CD4-positive, alpha-beta T cell treated with Interleukin-6 for 4 hours (primary cell): ENCODE measurements around the gene DISC1.
"Not testable (repeated sequence)": the region's sequence is repeated elsewhere in the genome, so short reads cannot be mapped to it uniquely, and the experiment has no call there.

Experiments used
- DNase-seq: peaks from one replicate; pipeline ENCODE4 v3.0.0-alpha.2; 2020; ENCODE audit warnings: mixed read lengths

The DISC1 gene

DNA sequence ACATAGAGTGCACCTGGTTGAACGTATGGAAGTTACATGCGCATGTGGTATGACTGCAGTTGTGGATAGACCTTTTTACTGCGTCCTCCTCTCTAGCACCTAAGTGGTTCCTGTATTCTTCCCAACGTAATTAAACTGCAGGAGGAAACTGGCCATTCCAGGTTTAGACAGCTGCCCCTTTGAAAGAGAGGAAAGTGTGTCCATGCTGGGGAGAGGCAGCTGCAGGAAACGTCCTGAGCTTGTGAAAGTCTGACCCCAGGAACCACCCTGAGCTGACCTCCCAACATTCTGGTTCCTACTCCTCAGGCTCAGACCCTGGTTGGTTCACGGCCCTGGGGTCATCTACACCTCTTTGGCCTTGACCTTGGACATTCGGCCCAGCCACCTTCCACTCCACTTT lies 309.3 kb downstream of the DISC1 start:
- no peak for DNase-seq

DNA sequence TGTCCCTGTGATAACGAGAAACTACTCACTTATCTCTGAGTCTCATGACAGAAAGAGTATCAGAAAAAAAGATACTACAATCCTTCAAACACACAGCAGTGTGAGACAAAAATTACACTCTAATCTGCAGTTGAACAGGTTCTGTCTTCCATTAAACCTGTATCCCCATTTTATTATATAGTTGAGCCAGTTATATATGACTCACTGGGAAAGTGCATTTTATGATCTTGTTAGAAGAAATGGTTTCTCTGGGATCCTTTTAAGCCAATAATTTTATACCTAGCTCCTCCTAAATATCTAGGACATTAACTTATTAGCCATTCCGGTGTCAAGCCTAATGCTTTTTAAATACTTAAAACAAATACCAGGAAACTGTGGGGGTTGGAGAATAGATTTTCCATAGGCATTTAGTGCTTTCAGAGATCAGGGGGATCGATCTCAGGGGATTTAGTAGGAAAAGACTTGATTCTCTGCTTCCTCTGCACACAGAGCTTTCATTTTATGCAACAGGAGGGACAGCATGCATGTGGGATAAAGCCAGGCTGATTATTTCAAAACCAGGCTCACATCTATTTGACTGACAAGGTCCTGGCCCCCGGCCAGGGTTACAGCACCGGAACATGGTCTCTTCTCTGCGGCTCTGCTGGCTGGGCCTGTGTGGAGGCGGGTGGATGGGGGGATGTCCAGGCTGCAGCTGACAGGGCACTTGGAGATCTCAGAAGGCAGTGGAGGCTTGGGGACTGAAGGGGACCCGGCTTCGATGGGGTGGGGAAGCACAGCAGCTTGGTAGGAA lies 310.6 kb downstream of the DISC1 start:
- no peak for DNase-seq

DNA sequence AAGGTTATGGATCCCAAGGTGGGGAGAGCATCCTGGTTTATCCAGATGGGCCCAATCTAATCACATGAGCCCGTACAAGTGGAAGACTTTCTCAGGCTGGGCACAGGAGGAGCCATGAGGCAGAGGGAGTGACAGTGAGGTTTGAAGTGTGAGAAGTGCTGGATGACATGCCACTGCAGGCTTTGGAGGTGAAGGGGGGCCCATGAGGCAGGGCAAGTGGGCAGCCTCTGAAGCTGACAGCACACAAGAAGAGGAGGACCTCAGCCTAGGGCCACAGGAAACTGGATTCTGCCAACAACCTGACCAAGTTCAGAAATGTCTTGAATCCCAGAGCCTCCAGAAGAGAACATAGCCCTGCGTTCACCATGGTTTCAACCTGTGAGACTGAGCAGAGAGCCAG lies 311.6 kb downstream of the DISC1 start:
- no peak for DNase-seq

DNA sequence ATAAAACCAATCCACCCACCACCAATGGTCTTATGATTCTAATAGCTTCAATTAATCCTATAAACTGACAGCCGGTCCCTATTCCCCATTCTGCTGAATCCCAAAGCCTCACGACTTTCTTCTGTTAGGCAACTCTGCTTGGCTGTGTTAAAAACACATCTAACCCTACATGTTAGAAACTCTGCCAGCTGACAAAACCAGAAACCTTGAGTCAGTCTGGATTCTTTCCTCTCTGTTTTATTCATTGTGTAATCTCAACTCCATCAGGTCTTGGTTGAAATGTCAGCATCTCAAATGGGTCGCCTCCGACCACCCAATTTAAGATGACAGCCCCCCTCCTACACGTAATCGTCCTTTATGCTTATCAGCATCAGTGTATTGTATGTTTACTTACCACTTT lies 312.1 kb downstream of the DISC1 start:
- DNase-seq = no peak

DNA sequence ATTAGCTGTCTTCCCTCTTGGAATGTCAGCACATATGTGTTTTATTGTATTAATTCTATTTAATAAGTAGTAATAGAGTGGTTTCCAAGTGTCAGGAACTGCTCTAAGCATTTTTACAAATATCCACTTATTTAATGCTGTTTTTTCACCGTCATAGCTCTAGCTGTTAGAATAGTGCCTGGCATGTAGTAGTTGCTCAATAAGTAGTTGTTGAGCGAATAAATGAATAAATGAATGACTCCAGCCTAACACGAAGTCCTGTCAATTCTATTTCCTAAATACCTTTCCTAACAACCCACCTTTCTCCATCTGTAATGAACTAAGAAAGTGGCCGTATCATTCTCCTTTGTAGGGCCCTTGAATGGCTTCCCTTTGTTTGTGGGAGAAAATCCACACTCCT lies 312.5 kb downstream of the DISC1 start:
- no peak for DNase-seq

DNA sequence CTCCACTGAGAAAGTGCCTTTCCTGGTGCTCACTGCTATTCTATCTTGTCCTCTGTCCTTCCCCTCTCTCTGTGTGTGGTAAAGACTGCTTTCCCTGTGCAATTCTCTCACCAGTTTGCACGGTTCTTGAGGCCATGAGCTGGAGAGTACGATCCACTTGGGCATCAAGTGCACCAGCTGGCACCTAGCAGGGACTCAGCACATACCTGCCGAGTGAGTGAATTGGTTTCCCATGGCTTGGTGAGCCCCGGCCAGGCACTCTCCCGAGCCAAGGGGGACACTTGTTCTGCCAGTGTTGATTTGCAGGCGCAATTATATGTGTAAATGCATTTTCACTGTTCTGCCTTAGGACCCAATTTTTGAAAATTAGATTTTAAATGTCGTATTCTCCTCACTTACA lies 313.5 kb downstream of the DISC1 start:
- DNase-seq = no peak

DNA sequence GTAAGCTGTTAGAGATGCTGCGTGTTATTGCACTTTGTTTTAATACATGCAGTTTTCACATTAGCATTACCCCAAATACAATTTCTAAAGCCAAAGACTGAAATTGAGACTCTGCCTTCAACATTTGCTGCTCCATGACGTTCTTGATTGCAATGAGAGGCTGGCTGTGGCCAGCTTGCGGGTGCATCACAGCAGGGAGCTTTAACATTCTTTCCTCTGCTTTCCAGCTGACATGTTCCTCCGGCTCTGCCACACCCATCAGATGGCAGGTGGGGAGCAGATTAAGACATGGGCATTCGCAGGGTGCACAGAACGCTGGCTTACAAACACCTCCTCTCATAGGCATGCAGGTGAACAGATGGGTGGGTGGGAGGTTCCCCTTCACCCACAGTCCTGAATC lies 314.1 kb downstream of the DISC1 start:
- no peak for DNase-seq

DNA sequence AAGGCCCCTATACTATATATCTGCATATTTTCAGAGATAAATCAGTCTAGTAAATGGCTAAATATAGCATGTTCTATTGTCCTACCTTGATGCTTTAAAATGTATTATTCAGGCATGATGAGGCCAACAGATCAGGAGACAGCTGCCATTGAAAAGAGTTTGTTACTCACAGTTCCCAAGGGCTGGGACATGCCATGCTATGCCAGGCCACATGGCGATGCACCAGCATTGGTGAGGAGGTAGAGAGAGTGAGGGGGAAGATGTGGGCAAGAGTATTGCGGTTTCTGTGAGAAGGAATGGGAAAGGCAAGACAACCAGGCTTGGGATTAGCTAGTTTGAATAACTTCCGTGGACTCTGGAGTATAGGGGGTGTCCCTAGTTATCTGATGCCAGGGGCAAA lies 316.5 kb downstream of the DISC1 start:
- DNase-seq = no peak

DNA sequence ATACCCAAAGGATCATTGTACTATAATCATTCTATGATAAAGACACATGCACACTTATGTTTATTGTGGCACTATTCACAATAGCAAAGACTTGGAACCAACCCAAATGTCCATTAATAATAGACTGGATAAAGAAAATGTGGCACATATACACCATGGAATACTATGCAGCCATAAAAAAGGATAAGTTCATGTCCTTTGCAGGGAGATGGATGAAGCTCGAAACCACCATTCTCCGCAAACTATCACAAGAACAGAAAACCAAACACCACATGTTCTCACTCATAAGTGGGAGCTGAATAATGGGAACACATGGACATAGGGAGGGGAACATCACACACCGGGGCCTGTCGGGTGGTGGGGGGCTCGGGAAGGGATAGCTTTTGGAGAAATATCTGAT lies 321.5 kb downstream of the DISC1 start:
- not testable (repeated sequence) for DNase-seq

DNA sequence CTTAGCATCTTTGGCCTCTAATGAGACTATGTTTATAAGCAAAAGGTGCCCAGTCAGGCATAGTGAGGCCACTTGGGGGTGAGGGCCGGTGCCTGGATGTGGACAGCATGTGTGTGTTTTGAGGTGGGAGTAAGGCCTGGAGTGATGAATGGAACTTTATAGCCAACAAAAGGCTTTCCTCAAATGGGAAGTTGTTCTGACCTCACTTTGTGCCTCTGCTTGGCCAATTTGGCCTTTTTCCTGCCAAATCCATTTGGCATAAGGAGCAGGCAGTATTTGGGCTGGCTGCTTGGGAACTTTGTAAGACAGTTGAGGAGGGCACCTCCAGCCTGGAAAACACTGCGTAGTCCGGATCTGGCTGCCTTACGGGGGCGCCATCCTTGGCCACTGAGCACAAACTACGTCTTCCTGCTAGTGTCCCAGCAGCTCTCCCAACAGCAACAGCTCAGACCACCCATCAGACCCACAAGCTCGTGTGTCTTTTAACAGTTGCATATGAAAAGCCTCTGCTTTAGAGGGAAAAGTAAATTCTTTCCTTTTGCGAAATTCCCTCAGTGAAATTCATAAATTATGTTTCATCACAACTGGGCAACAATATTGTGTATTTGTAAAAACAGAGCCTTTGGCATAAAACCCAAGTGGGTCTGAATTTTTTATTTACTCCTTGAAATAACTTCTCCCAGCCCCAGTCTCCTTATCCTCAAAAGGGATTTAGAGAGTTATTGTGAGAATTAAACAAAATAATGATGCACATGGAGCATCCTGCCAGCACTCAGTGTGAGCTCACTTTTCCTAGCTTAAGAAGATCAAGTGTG lies 322.9 kb downstream of the DISC1 start:
- DNase-seq = no peak

DNA sequence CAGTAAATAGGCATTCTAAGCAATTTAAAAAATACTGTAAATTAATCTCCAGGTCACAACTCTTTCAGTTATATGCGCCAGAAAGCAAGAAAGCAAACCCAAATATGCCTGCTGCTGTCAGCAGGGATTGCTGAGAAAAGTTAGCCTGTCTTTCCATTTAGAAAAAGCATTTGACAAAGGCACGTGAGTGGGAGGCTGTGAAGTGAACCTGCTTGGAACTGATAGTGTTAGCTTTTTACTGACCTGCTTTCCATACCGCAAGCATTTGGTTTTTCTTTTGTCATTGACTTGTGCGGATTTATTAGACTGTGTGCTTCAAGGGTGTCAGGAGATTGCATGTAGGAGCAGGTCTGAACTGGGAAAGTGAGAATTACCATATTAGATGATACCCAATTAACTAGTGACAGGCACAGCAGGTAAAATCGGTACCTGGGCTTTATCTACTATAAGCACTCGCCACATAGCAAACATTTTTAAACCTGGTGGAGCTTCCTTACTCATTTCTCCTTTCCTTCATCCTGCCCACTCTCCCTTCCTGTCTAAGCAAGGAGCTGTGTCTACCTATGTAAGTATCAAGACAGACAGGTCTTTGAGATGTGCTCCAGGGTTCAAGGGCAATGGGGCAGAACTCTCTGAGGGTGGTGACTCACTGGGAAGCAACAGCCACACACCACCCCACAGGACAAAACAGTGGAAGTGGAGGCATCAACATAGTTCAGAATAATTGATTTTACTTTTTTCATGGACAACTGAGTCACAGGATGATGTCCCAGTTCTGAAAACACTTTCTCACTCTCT lies 323.9 kb downstream of the DISC1 start:
- no peak for DNase-seq

DNA sequence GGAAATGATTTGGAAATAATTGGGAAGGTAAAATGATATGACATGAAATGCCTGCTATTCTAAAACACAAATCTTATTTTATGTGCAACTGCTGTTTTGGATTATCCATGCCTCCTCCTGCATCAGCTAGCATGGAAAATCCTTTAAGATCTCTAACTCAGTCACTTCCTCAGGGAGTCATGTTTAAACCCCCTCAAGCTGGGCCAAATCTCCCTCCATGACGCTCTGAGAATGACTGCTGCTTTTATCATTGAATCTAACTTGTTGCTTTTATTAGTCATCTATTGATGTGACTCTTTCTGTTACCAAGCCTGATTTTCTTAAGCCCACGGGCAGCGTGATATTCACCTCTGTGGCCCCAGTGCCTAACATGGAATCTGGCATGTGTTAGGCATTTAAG lies 324.8 kb downstream of the DISC1 start:
- DNase-seq = no peak

DNA sequence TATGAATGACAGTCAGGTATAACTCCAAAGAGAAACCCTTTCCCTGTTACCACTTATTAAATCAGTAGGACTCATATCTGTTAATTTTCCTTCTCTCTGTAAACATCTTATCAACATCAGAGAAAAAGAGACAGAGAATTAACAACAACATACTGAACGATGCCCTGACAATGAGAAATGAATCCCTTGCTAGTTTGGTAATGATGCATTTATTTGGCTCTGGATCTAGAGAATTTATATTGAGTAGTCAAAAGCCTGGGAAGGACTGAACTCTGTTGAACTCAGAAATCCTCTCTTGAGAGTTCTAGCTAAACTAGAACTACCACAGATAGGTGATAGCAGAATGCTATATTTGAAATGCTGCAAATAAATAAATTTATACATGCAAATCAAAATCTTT lies 325.6 kb downstream of the DISC1 start:
- no peak for DNase-seq

DNA sequence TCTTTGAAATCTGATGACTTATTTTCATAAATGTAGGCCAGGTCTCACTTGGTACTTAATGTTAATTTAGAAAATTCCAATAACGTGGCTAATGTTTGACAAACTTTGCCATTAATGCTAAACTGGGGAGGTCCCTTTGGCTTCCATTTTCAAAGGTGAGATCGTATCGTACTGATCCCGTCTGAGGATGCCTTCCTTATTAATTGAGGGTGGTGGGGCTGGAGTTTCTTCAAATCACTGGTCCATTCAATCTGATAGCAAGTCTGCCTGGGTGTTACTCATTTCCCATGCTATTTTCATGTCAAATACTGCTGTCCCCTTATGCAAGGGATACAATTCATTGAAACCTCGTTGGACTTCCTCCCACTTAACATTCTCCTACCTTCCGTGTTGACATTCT lies 327.1 kb downstream of the DISC1 start:
- DNase-seq = no peak

DNA sequence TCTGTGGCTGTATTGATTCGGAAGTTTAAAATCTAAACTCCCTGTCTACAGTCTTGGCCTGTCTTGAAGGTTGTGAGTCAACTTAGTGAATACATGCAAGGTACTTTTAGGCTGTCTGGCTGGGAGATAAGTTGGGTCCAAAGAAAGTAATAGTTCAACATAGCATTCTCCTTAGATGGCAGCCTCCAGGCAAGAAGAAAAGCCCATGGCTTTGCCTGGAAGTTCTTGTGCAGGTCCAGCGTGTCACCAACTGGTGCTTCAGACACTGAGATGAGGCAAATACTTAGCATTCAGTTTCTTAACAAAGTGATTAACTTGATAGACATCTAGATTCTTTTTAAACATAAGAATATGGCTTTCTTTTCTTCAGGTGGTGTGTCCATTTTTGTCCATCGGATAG lies 328.2 kb downstream of the DISC1 start:
- no peak for DNase-seq

DNA sequence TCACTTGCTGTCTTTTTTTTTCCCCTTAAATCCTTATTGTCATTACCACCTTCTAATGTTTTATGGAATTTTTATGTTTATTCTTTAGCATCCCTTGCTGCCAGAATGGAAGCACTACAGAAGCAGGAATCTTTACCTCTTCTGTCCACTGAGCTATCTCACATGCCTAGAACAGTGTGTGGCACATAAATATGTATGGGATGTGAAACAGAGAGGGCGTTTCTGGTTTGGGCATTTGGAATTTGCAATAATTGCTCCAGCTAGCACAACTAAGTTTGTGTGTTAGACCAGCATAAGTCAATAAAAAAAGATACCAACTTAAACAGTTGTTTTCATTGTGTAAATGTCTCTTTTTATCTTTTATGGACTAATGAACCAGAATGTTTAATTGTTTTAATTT lies 330.8 kb downstream of the DISC1 start:
- no peak for DNase-seq

DNA sequence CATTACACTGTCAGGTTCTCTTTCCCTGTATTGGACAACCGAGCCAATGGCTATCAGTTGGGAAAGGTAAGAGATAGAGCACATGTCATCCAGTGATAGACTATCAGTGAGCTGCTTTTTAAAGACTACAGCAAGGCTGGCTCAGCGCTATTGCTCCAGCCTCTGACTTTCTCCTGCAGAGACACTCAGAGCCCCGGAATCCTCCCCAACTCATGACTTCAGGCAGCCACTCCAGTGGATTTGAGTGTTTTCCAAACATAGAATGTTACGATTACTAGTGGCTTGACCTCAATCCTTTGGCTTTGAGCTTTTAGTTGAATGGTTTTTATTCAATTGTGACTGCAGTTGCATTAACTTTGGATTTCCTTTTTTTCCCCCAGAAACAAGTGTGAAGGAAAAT lies 331.9 kb downstream of the DISC1 start:
- no peak for DNase-seq

DNA sequence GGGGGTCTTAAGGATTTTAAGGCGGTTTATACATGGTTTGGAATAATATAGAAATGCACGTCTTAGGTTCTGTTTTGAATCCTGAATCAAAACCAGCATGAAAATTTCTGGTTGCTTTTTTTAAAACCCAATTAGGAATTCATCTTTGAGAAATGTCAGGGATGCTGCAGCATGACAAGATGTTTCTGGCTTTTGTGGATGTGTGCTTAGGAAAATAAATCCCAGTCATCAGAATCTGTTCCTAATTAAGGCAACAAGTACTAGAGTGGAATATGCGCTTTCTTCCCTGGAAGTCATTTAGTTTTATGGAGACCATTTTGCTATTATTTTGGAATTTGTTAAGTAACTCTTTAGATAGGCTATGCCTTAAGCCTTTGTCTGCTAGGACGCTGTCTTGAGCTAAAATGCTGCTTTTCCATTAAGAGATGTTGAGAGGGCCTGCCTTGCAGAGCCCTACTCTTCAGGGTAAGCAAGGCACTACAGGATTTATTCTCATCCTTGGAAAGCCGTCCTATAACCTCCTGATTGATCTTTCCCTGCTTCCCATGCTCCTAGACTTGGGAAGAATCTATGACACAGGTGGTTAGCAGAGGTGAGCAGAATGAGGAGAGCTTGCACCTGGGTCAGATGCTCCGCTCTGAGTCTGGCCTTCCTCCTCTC lies 332.8 kb downstream of the DISC1 start:
- no peak for DNase-seq

DNA sequence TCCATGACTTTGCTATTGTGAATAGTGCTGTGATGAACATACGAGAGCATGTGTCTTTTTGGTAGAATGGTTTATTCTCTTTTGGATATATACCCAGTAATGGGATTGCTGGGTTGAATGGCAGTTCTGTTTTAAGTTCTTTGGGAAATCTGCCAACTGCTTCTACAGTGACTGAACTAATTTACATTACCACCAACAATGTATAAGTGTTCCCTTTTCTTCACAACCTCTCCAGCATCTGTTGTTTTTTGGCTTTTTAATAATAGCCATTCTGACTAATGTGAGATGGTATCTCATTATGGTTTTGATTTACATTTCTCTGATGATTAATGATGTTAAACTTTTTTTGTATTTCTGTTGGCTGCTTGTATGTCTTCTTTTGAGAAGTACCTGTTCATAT lies 335.2 kb downstream of the DISC1 start:
- DNase-seq = not testable (repeated sequence)

DNA sequence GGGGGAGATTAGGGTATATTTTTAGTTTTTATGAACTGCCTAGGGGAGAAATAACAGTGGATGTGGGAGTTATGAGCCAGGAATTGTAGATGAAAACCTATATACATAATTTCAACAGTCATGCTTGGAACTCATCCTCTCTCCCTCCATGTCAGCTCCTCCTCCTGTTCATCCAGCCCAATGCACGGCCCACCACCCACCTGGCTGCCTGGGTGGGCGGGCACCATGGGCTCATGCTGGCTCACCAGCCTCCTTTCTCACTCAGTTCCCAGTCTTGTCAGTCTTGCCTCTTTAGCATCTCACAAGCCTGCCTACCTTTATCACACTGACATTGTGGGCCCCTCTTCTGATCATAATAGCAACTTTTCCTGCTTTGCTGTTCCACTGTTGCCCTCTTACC lies 336.0 kb downstream of the DISC1 start:
- no peak for DNase-seq

DNA sequence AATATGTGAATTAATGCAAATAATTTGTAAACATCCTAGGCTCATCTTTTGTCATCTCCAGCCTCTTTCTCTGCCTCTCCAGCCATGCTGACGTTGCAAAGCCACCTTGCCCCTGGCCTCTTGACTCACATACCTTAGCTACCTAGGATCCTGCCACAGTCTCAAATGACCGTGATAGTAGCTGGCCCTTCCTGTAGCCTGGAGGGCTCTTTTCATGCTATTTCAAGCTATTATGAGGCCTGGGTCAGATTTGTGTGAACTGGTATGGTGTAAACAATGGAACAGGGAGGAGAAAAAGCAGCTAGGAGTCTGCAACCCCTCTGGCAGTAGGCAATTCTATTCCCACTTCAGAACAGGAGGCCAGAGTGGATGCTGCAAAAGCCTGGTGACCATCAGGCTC lies 337.7 kb downstream of the DISC1 start:
- DNase-seq = no peak

DNA sequence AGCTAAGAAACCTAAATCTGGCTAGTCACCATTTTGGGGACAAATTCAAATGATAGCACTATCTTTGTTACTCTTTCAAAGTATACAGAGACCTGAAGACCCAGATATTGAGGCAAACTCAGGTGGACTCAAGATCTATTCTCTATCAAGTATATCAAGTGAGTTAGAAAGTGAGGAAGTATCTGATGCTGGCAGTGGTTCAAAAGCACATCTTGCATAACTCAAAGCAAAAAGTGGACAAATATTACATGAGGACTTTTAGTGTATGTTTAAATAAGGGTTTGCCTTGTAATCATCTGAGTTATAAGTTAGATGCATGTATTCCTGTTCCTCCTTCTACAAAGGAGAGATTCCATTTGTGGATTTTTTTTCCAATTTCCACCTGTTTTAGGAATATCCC lies 338.4 kb downstream of the DISC1 start:
- DNase-seq = no peak

DNA sequence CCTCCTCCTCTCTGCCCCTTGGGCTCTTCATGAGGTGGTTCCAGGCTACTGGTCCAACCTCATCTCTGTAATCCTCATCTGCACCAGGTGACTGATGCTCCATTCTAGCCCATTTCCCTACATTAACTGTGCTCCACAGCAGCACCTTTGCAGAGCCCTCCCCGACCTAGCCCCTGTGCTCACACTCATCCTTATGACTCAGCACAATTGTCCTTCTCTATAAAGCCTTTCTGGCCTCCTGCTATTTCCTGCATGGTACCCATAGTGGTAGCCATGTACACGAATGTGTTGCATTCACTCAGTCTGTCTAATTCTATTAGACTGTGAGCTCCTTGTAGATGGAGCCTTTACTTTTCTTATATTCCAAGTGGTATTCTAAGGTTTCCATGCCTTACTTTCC lies 339.0 kb downstream of the DISC1 start:
- DNase-seq = no peak
